Panc1 (cell line): ENCODE data around the gene HOXC11. TPM values are rescaled to one million over a fixed set of nuclear protein-coding genes. Genes with fewer than 3 reads are reported as not detected.
A peak's percentile ranks its signal among the peaks of the same experiment; 100 is the strongest.

Experiments
- ATAC-seq: fragments of 200-7000 bp; cut with Tn5 transposase; 2 replicates; pipeline ENCODE4 v1.9.1; 2020; ENCODE audit warnings: mild to moderate bottlenecking, moderate library complexity
- BruUV-seq: library from RNA; stranded (reverse); fragments of 400-500 nt; replicated peaks from 2 replicates; lab custom pipeline; 2021; lab: Mats Ljungman, UMichigan
- CTCF ChIA-PET: fragments of 300-600 bp; sonication (Branson Sonifier 250); formaldehyde crosslinking; loops from one replicate; lab custom pipeline; 2022; ENCODE audit warnings: antibody characterized with exemption; lab: Charles Lee
- POLR2A ChIA-PET: fragments of 300-600 bp; sonication (Branson Sonifier 250); formaldehyde crosslinking; loops from one replicate; lab custom pipeline; 2022; ENCODE audit warnings: antibody characterized with exemption; lab: Charles Lee
- DNase-seq: peaks from one replicate; pipeline ENCODE4 v3.0.0-alpha.2; 2010; ENCODE audit warnings: low read depth, low spot score
- H3K27ac ChIP-seq: 2 replicates; pipeline ENCODE4 v1.5.1; 2011; ENCODE audit warnings: mild to moderate bottlenecking, low read length, inconsistent platforms
- H3K27me3 ChIP-seq: fragments of 200-500 bp; sonication (Bioruptor generic); 2 replicates; pipeline ENCODE4 v1.6.0; 2014; ENCODE audit warnings: low read length, inconsistent platforms; ENCODE audit not compliant: control insufficient read depth, insufficient read depth
- H3K36me3 ChIP-seq: fragments of 200-500 bp; sonication (Bioruptor generic); 2 replicates; pipeline ENCODE4 v1.5.1; 2014; ENCODE audit warnings: inconsistent platforms, mild to moderate bottlenecking, low read length, moderate library complexity; ENCODE audit not compliant: control insufficient read depth, insufficient read depth
- H3K4me1 ChIP-seq: 2 replicates; pipeline ENCODE4 v1.5.1; 2011; ENCODE audit warnings: inconsistent platforms, mild to moderate bottlenecking, low read length, moderate library complexity; ENCODE audit not compliant: control insufficient read depth, insufficient read depth
- H3K4me3 ChIP-seq, 2 experiments: 2 replicates each; pipeline ENCODE4 v1.5.1; 2011 to 2012; ENCODE audit warnings: low read depth in 2 of 2, low read length in 2 of 2, mild to moderate bottlenecking in 2 of 2, inconsistent platforms in 1 of 2, moderate library complexity in 1 of 2
- H3K9me3 ChIP-seq: fragments of 200-500 bp; sonication (Bioruptor generic); 2 replicates; pipeline ENCODE4 v1.5.1; 2014; ENCODE audit warnings: low read depth, mild to moderate bottlenecking, inconsistent platforms, low read length, moderate library complexity; ENCODE audit not compliant: control insufficient read depth, insufficient read depth
- POLR2AphosphoS5 ChIP-seq: IDR thresholded peaks from 2 replicates; pipeline ENCODE4 v1.6.1; 2012; ENCODE audit warnings: mild to moderate bottlenecking, low read depth, low read length, moderate library complexity
- REST ChIP-seq, 2 experiments: IDR thresholded peaks; 2 replicates each; pipeline ENCODE4 v1.6.1; 2011 to 2012; ENCODE audit warnings: low read depth in 2 of 2, control low read depth in 1 of 2, low read length in 1 of 2, mild to moderate bottlenecking in 1 of 2, moderate library complexity in 1 of 2; ENCODE audit not compliant: insufficient read depth in 1 of 2
- SIN3A ChIP-seq: IDR thresholded peaks from 2 replicates; pipeline ENCODE4 v1.6.1; 2012; ENCODE audit warnings: low read depth, mild to moderate bottlenecking, low read length, moderate library complexity, borderline replicate concordance; ENCODE audit not compliant: insufficient read depth
- TCF7L2 ChIP-seq: IDR thresholded peaks from 2 replicates; pipeline ENCODE4 v1.6.1; 2011; ENCODE audit warnings: mild to moderate bottlenecking, low read depth, low read length, inconsistent platforms
- in situ Hi-C: cut with HindIII; loops from 2 replicates; pipeline ENCODE4 v1.10.0; 2016; ENCODE audit warnings: low sequenced_read_pairs, low pct_unique_long_range_greater_than_20kb
- intact Hi-C: fragments of 100-400 bp; cut with micrococcal nuclease; formaldehyde crosslinking; loops from one replicate; pipeline ENCODE4 v1.10.0; 2022; ENCODE audit not compliant: unreplicated experiment
- total RNA-seq: library from RNA; stranded (reverse); gene quantifications from one replicate; pipeline ENCODE4 v1.2.1, GENCODE V29; 2021; ENCODE audit not compliant: unreplicated experiment
- TF ChIP-seq, protein P1 (sequence below): fragments of 450-650 bp; IDR thresholded peaks from 2 replicates; pipeline ENCODE4 v1.5.1; 2017; ENCODE audit warnings: mild to moderate bottlenecking

The HOXC11 gene
- total RNA-seq, 1 experiment from 2014 or later: 17.0 TPM

GRCh38 chr12:53999559-54000115 lies 26.7 kb downstream of the HOXC11 start:
- peak overlapping the region; percentile 99 for H3K27ac ChIP-seq
- H3K9me3 ChIP-seq: no peaks in the 10 kb centered on the region
- DNase-seq (no peak), ATAC-seq (no peak)
- TF ChIP-seq, protein P1, sequence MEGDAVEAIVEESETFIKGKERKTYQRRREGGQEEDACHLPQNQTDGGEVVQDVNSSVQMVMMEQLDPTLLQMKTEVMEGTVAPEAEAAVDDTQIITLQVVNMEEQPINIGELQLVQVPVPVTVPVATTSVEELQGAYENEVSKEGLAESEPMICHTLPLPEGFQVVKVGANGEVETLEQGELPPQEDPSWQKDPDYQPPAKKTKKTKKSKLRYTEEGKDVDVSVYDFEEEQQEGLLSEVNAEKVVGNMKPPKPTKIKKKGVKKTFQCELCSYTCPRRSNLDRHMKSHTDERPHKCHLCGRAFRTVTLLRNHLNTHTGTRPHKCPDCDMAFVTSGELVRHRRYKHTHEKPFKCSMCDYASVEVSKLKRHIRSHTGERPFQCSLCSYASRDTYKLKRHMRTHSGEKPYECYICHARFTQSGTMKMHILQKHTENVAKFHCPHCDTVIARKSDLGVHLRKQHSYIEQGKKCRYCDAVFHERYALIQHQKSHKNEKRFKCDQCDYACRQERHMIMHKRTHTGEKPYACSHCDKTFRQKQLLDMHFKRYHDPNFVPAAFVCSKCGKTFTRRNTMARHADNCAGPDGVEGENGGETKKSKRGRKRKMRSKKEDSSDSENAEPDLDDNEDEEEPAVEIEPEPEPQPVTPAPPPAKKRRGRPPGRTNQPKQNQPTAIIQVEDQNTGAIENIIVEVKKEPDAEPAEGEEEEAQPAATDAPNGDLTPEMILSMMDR: no peak
- TF ChIP-seq TCF7L2 (0 out of 2 replicates have a peak, but pooled peaks have one; percentile 24), SIN3A (no peak), REST (IDR thresholded peaks at IDR 0.05; ENCODE audit: insufficient read depth in 1 of 2, low read depth in 2 of 2, low read length in 1 of 2) (no peak), POLR2AphosphoS5 (0 out of 2 replicates have a peak, but pooled peaks have one; percentile 63)
- peaks cover 21% of the 10 kb centered on the region for H3K4me1 ChIP-seq
- H3K4me3 ChIP-seq: peak overlapping the region; percentile 66 to 67
- in situ Hi-C loops (no loop called here), intact Hi-C loops (loop anchor here (10.0 kb wide), 1 partner anchor 615 kb away; the partner anchor contains the start of gene SP1)
- BruUV-seq: no TSS peak
- H3K36me3 ChIP-seq: peaks cover 3% of the 10 kb centered on the region
- ChIA-PET CTCF (interaction anchor here (0.5 to 1.2 kb wide), 5 partner anchors 12 to 294 kb away, joined by 3 to 14 read pairs (median 3); partner anchors contain the start of gene HOXC10), POLR2A (interaction anchor here (0.5 to 1.6 kb wide), 4 partner anchors 9 to 266 kb away, joined by 4 to 7 read pairs (median 4); partner anchors contain the start of gene HOXC10)
- H3K27me3 ChIP-seq: no peaks in the 10 kb centered on the region

DNA sequence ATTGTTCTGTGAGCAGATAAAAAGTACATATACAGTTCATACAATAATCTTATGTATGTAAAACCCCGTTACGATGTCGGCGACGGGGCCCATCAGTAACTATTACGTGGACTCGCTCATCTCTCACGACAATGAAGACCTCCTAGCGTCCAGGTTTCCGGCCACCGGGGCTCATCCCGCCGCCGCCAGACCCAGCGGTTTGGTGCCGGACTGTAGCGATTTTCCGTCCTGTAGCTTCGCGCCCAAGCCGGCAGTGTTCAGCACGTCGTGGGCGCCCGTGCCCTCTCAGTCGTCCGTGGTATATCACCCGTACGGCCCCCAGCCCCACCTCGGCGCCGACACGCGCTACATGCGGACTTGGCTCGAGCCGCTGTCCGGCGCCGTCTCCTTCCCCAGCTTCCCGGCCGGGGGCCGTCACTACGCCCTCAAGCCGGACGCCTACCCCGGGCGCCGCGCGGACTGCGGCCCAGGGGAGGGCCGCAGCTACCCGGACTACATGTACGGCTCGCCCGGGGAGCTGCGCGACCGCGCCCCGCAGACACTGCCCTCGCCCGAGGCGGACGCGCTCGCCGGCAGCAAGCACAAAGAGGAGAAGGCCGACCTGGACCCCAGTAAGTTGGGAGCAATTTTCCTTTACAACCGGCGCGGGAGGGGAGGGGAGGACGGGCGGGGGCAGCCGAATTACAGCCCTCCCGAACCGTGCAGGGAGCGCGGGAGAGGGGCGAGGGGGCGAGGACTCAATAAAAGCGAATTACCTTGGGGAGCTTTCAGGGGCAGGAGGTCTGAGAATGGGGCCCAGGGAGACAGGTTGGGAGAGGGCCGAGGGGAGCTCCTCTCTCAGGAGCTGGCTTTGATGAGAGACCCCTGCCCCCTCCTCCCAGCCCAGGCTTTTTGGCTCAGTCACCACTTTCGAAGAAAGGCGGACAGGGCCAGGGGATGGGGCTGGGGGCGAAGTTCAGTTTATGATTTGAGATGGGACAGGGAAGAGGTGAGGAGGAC lies 27.5 kb downstream of the HOXC11 start, which contains the start of gene HOXC9:
Gene HOXC9, plus strand, starts transcription at position 46 of the 999 bp plus-strand sequence. Its CDS starts 28 bp downstream, at position 74.
- intact Hi-C loops (no loop called here), in situ Hi-C loops (no loop called here)
- TF ChIP-seq TCF7L2: no peak; the same call in 1 of the 2 replicates
- TF ChIP-seq, protein P1: no peak
- no peak for TF ChIP-seq SIN3A
- peak; percentile 61 for TF ChIP-seq POLR2AphosphoS5
- no peaks in the 10 kb centered on the region for H3K9me3 ChIP-seq
- no peaks in the 10 kb centered on the region for H3K27me3 ChIP-seq
- POLR2A ChIA-PET: interaction anchor here (0.5 to 1.6 kb wide), 3 partner anchors 10 to 24 kb away, joined by 4 to 5 read pairs (median 4); partner anchors contain the start of gene HOXC10
- ATAC-seq: no peak
- BruUV-seq: no TSS peak
- peak within 1 kb of the TSS; percentile 99 for H3K27ac ChIP-seq
- CTCF ChIA-PET: interaction anchor here (0.5 to 1.2 kb wide), 3 partner anchors 15 to 216 kb away, joined by 3 to 14 read pairs (median 3); partner anchors contain the start of gene HOXC10
- no peak for DNase-seq
- H3K4me1 ChIP-seq: peaks cover 25% of the 10 kb centered on the region
- H3K36me3 ChIP-seq: peaks cover 3% of the 10 kb centered on the region
- peak within 1 kb of the TSS; percentile 66 to 67 for H3K4me3 ChIP-seq
